Measurements from ENCODE around the gene TLE4.

DNA sequence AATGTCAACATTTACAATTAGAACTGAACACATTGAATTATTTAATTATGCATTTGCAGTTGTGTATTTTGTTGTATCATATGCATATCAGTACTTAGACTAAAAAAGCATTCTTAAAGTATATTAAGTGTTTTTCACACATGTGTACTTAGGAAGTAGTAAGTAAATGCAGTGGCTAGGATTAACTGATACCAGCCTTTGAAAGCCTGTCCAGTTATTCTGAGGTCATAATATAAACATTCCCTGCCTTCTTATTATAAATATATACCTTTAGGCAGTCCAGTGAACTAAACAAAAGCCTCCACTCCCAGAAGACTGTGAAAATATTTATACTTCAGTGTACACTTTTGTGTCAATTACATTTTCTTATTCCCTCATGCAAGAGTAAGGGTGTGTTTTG lies 83.8 kb downstream of the TLE4 start:
- TF ChIP-seq POLR2AphosphoS5 (IDR thresholded peaks at IDR 0.05; ENCODE audit: low read depth), result no peak
- no peak for TF ChIP-seq CTCF (IDR thresholded peaks at IDR 0.05; ENCODE audit: insufficient read depth, low read length)
- TF ChIP-seq REST (IDR thresholded peaks at IDR 0.05; ENCODE audit: insufficient replicate concordance, low read depth), result no peak
- TF ChIP-seq GABPA (IDR thresholded peaks at IDR 0.05; ENCODE audit: low read depth), result no peak

Measured in HL-60 (cell line).